Liver (tissue), 9 donors: ENCODE measurements around the gene HDAC10. TPM values are rescaled to one million over a fixed set of nuclear protein-coding genes. Genes with fewer than 3 reads are reported as not detected.

ENCODE experiments used
- DNase-seq: peaks from one replicate; pipeline ENCODE4 v3.0.0-alpha.2; 2017; ENCODE audit warnings: low spot score
- H3K27ac ChIP-seq, 2 donors: one replicate each; pipeline ENCODE4 v1.7.0; 2013; ENCODE audit warnings: inconsistent platforms in 2 of 2, low read length in 2 of 2, control low read depth in 1 of 2, low read depth in 1 of 2, mild to moderate bottlenecking in 1 of 2
- H3K27me3 ChIP-seq, 4 donors: one replicate each; pipeline versions ENCODE4 v1.6.1 to v1.7.0; 2013; ENCODE audit warnings: low read length in 3 of 4, inconsistent platforms in 1 of 4, mild to moderate bottlenecking in 1 of 4, moderate library complexity in 1 of 4; ENCODE audit not compliant: control insufficient read depth in 4 of 4, insufficient read depth in 4 of 4
- H3K36me3 ChIP-seq, 4 donors: one replicate each; pipeline versions ENCODE4 v1.6.1 to v1.7.0; 2013; ENCODE audit warnings: low read length in 3 of 4, mild to moderate bottlenecking in 3 of 4, low read depth in 1 of 4, moderate library complexity in 1 of 4; ENCODE audit not compliant: control insufficient read depth in 4 of 4, insufficient read depth in 3 of 4
- H3K4me1 ChIP-seq, 4 donors: one replicate each; pipeline versions ENCODE4 v1.6.1 to v1.7.0; 2013; ENCODE audit warnings: low read length in 3 of 4, mild to moderate bottlenecking in 3 of 4, moderate library complexity in 1 of 4; ENCODE audit not compliant: control insufficient read depth in 4 of 4, insufficient read depth in 4 of 4
- H3K4me3 ChIP-seq, 3 donors: one replicate each; pipeline versions ENCODE4 v1.6.1 to v1.7.0; 2013; ENCODE audit warnings: low read length in 3 of 3, control low read depth in 1 of 3, low read depth in 1 of 3, mild to moderate bottlenecking in 1 of 3
- H3K9ac ChIP-seq, 2 donors: one replicate each; pipeline ENCODE4 v1.7.0; 2013; ENCODE audit warnings: low read length in 2 of 2, mild to moderate bottlenecking in 2 of 2, moderate library complexity in 2 of 2, control low read depth in 1 of 2, low read depth in 1 of 2
- H3K9me3 ChIP-seq, 4 donors: one replicate each; pipeline versions ENCODE4 v1.6.1 to v1.7.0; 2013; ENCODE audit warnings: low read length in 3 of 4; ENCODE audit not compliant: control insufficient read depth in 4 of 4
- EGR1 ChIP-seq, 2 donors: IDR thresholded peaks; 2 replicates each; pipeline ENCODE4 v1.6.1; 2016 to 2018; ENCODE audit warnings: antibody characterized with exemption in 2 of 2, low read depth in 2 of 2
- GABPA ChIP-seq, 2 donors: IDR thresholded peaks in 1 of 2; conservative IDR thresholded peaks in 1 of 2; 2 replicates each; pipeline ENCODE4 v1.6.1; 2016; ENCODE audit warnings: antibody characterized with exemption in 2 of 2, mild to moderate bottlenecking in 1 of 2, moderate library complexity in 1 of 2
- HNF4A ChIP-seq, 2 donors: conservative IDR thresholded peaks; 2 replicates each; pipeline ENCODE4 v1.6.1; 2016; ENCODE audit warnings: antibody characterized with exemption in 2 of 2, mild to moderate bottlenecking in 2 of 2
- JUND ChIP-seq, 2 donors: IDR thresholded peaks; 2 replicates each; pipeline ENCODE4 v1.6.1; 2016; ENCODE audit warnings: antibody characterized with exemption in 2 of 2
- NR2F2 ChIP-seq: IDR thresholded peaks from 2 replicates; pipeline ENCODE4 v1.6.1; 2016; ENCODE audit warnings: antibody characterized with exemption
- SP1 ChIP-seq: IDR thresholded peaks from 2 replicates; pipeline ENCODE4 v1.6.1; 2018; ENCODE audit warnings: antibody characterized with exemption, mild to moderate bottlenecking
- TAF1 ChIP-seq: conservative IDR thresholded peaks from 2 replicates; pipeline ENCODE4 v1.6.1; 2016; ENCODE audit warnings: antibody characterized with exemption, mild to moderate bottlenecking
- WGBS: extraction: QIAGEN DNeasy Blood & Tissue Kit; methylation state at CpG from one replicate; pipeline ENCODE4 v1.1.7; 2013; 5-methylcytosine and 5-hydroxymethylcytosine counted together
- polyA plus RNA-seq, 2 donors: library from polyadenylated mRNA; stranded (reverse) in 1 of 2; unstranded in 1 of 2; fragments of 200-250 nt in 1 of 2; fragments of >200 nt in 1 of 2; fragmentation: Nextera tagmentation in 1 of 2; extraction: Ambion mirVana in 1 of 2; gene quantifications; one replicate each; pipeline versions ENCODE4 v1.2.1 to v1.2.3, GENCODE V29; 2013 to 2015
- total RNA-seq, 2 donors: library from RNA; depleted of rRNA; stranded (reverse); fragments of >200 nt; gene quantifications; one replicate each; pipeline ENCODE4 v1.2.3, GENCODE V29; 2014
- TF ChIP-seq, protein P1 (sequence below): fragments of 150-350 bp; IDR thresholded peaks from 2 replicates; pipeline ENCODE4 v1.5.1; 2017; ENCODE audit warnings: improper control_type of control experiment, low read depth, low read length; ENCODE audit not compliant: missing input control
- TF ChIP-seq, protein P2 (sequence below): IDR thresholded peaks from 2 replicates; pipeline ENCODE4 v1.6.1; 2016; ENCODE audit warnings: antibody characterized with exemption
- TF ChIP-seq, protein P3 (sequence below): IDR thresholded peaks from 2 replicates; pipeline ENCODE4 v1.6.1; 2016; ENCODE audit warnings: antibody characterized with exemption
- TF ChIP-seq, protein P4 (sequence below): IDR thresholded peaks from 2 replicates; pipeline ENCODE4 v1.6.1; 2016; ENCODE audit warnings: antibody characterized with exemption, mild to moderate bottlenecking
- donor health status: healthy.
- donor health status: healthy.
- donor health status: healthy.
- donor health status: healthy.
- donor health status: healthy.

HDAC10 gene
- total and polyA plus RNA-seq, 4 donors: 6.2 to 18.2 (median 13.6) TPM

DNA sequence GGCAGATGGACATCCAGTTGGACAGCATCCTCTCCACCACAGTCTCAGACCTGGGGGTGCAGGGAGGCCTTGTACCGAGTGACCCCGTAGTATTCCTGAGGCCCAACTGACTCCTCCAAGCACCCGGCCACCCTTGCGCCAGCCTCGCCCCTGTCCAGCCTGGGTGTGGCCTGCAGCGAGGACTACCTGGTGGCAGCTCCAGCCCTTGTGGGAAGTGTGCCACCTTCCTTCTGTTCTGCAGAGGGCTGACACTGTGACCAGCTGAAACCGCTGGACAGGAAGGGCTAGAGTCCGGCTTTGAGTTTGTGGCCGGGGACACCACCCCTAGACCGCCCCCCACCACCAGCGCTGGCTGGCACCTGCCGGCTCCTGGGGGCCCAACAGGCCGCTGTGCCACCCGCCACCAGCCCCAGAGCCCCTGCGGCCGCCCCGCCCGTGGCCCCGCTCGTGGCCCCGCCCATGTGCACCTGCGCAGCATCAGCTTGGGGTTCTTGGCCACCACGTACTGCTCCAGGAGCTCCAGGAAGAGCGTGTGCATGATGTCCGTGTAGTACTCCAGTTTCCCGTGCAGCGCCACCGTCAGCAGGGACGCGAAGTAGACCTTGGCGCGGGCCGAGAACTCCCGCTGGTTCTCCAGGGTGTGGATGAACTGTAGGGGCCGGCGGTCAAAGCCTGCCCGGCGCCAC, 29.1 kb upstream of the HDAC10 start:
- TF ChIP-seq, protein P1, sequence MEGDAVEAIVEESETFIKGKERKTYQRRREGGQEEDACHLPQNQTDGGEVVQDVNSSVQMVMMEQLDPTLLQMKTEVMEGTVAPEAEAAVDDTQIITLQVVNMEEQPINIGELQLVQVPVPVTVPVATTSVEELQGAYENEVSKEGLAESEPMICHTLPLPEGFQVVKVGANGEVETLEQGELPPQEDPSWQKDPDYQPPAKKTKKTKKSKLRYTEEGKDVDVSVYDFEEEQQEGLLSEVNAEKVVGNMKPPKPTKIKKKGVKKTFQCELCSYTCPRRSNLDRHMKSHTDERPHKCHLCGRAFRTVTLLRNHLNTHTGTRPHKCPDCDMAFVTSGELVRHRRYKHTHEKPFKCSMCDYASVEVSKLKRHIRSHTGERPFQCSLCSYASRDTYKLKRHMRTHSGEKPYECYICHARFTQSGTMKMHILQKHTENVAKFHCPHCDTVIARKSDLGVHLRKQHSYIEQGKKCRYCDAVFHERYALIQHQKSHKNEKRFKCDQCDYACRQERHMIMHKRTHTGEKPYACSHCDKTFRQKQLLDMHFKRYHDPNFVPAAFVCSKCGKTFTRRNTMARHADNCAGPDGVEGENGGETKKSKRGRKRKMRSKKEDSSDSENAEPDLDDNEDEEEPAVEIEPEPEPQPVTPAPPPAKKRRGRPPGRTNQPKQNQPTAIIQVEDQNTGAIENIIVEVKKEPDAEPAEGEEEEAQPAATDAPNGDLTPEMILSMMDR: no peak
- no peak for TF ChIP-seq TAF1
- TF ChIP-seq NR2F2: no peak
- TF ChIP-seq EGR1 (IDR thresholded peaks at IDR 0.05; ENCODE audit: low read depth in 2 of 2): no peak
- peaks cover 0 to 5% (median 3%) of the 10 kb centered on the region in 4 donors for H3K4me1 ChIP-seq
- WGBS: 95% methylated on average over 38 of the region's 38 CpGs

DNA sequence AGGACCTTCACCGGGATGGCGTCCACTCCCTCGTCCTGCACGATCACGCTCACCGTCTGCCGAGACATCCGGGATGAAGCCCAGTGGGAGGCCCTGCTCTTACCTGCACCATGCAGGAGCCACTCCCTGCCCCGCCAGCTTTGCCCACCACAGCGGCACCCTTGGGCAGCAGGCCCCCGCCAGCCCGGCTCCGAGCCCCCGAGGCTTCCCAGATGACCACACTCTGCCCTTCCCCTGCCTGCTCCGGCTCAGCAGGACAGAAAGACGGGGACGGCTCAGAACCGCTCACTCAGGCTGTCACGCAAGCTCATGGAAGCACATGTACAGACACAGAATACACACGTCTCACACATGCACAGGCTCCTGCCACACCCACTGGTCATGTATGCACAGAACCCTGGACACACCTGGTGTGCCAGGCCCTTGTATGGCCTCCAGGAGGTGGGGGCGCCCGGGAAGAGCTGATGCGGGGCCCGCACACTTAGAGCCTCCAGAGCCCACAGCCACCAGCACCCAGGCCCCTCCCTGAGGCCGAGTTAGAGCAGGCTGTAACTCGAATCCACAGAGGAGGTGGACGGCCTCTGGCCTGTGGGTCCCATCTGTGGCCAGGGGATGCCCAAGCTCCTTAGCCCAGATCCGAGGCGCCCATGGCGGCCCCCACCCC, 28.0 kb upstream of the HDAC10 start:
- TF ChIP-seq, protein P2, sequence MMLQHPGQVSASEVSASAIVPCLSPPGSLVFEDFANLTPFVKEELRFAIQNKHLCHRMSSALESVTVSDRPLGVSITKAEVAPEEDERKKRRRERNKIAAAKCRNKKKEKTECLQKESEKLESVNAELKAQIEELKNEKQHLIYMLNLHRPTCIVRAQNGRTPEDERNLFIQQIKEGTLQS: no peak
- TF ChIP-seq, protein P3, sequence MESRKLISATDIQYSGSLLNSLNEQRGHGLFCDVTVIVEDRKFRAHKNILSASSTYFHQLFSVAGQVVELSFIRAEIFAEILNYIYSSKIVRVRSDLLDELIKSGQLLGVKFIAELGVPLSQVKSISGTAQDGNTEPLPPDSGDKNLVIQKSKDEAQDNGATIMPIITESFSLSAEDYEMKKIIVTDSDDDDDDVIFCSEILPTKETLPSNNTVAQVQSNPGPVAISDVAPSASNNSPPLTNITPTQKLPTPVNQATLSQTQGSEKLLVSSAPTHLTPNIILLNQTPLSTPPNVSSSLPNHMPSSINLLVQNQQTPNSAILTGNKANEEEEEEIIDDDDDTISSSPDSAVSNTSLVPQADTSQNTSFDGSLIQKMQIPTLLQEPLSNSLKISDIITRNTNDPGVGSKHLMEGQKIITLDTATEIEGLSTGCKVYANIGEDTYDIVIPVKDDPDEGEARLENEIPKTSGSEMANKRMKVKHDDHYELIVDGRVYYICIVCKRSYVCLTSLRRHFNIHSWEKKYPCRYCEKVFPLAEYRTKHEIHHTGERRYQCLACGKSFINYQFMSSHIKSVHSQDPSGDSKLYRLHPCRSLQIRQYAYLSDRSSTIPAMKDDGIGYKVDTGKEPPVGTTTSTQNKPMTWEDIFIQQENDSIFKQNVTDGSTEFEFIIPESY: no peak
- TF ChIP-seq, protein P4, sequence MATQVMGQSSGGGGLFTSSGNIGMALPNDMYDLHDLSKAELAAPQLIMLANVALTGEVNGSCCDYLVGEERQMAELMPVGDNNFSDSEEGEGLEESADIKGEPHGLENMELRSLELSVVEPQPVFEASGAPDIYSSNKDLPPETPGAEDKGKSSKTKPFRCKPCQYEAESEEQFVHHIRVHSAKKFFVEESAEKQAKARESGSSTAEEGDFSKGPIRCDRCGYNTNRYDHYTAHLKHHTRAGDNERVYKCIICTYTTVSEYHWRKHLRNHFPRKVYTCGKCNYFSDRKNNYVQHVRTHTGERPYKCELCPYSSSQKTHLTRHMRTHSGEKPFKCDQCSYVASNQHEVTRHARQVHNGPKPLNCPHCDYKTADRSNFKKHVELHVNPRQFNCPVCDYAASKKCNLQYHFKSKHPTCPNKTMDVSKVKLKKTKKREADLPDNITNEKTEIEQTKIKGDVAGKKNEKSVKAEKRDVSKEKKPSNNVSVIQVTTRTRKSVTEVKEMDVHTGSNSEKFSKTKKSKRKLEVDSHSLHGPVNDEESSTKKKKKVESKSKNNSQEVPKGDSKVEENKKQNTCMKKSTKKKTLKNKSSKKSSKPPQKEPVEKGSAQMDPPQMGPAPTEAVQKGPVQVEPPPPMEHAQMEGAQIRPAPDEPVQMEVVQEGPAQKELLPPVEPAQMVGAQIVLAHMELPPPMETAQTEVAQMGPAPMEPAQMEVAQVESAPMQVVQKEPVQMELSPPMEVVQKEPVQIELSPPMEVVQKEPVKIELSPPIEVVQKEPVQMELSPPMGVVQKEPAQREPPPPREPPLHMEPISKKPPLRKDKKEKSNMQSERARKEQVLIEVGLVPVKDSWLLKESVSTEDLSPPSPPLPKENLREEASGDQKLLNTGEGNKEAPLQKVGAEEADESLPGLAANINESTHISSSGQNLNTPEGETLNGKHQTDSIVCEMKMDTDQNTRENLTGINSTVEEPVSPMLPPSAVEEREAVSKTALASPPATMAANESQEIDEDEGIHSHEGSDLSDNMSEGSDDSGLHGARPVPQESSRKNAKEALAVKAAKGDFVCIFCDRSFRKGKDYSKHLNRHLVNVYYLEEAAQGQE: no peak
- no peak for TF ChIP-seq SP1
- TF ChIP-seq GABPA (IDR thresholded peaks at IDR 0.05 in 1 of 2, conservative IDR thresholded peaks at IDR 0.05 in 1 of 2): no peak
- no peak for TF ChIP-seq JUND (IDR thresholded peaks at IDR 0.05)
- TF ChIP-seq NR2F2: no peak
- TF ChIP-seq, protein P1: no peak
- no peak for TF ChIP-seq EGR1 (IDR thresholded peaks at IDR 0.05; ENCODE audit: low read depth in 2 of 2)
- TF ChIP-seq HNF4A (conservative IDR thresholded peaks at IDR 0.05): no peak
- no peaks in the 10 kb centered on the region for H3K27me3 ChIP-seq
- peaks cover 18 to 79% (median 41%) of the 10 kb centered on the region in 4 donors for H3K36me3 ChIP-seq
- no peak for DNase-seq
- no peak overlapping the region for H3K4me3 ChIP-seq
- H3K9me3 ChIP-seq: no peaks in the 10 kb centered on the region
- H3K9ac ChIP-seq: no peak overlapping the region
- H3K4me1 ChIP-seq: peaks cover 0 to 5% (median 4%) of the 10 kb centered on the region in 4 donors
- no peak overlapping the region for H3K27ac ChIP-seq
- 94% methylated on average over 30 of the region's 30 CpGs for WGBS

More for the DNA sequence above, 29.1 kb upstream of the HDAC10 start:
- Histone ChIP-seq H3K9me3 (no peaks in the 10 kb centered on the region), H3K4me3 (no peak overlapping the region), H3K27ac (no peak overlapping the region), H3K36me3 (peaks cover 18 to 82% (median 41%) of the 10 kb centered on the region in 4 donors), H3K27me3 (no peaks in the 10 kb centered on the region), H3K9ac (no peak overlapping the region)
- no peak for DNase-seq
